ENCODE data around the gene PLRG1. TPM values are rescaled to one million over a fixed set of nuclear protein-coding genes. Genes with fewer than 3 reads are reported as not detected.
A peak's percentile ranks its signal among the peaks of the same experiment; 100 is the strongest.

The PLRG1 gene
- total RNA-seq, 1 experiment from 2014 or later: 116 TPM

- DNase-seq (ENCODE audit: extremely low read depth, low read depth): no peak
Measured at GRCh38 chr4:154527308-154527707, 22.9 kb downstream of the PLRG1 start.

- no peak for DNase-seq (ENCODE audit: extremely low read depth, low read depth)
Measured at GRCh38 chr4:154526151-154526550, 24.0 kb downstream of the PLRG1 start.

- DNase-seq (ENCODE audit: extremely low read depth, low read depth): no peak
Measured at GRCh38 chr4:154521607-154522006, 28.6 kb downstream of the PLRG1 start.

- no peak for DNase-seq (ENCODE audit: extremely low read depth, low read depth)
Measured at GRCh38 chr4:154519214-154519613, 31.0 kb downstream of the PLRG1 start.

GRCh38 chr4:154517591-154517990, 32.6 kb downstream of the PLRG1 start:
- no peak for DNase-seq (ENCODE audit: extremely low read depth, low read depth)

- no peak for DNase-seq (ENCODE audit: extremely low read depth, low read depth)
Measured at GRCh38 chr4:154516318-154517029, 33.7 kb downstream of the PLRG1 start.

GRCh38 chr4:154511981-154512380, 38.2 kb downstream of the PLRG1 start:
- DNase-seq (ENCODE audit: extremely low read depth, low read depth): no peak

- no peak for DNase-seq (ENCODE audit: extremely low read depth, low read depth)
Measured at GRCh38 chr4:154511548-154511947, 38.7 kb downstream of the PLRG1 start.

- no peak for DNase-seq (ENCODE audit: extremely low read depth, low read depth)
Measured at GRCh38 chr4:154507156-154507555, 43.0 kb downstream of the PLRG1 start.

GRCh38 chr4:154506253-154506652, 43.9 kb downstream of the PLRG1 start:
- peak; percentile 16 for DNase-seq (ENCODE audit: extremely low read depth, low read depth)

- DNase-seq (ENCODE audit: extremely low read depth, low read depth): no peak
Measured at GRCh38 chr4:154503598-154503997, 46.6 kb downstream of the PLRG1 start.

- no peak for DNase-seq (ENCODE audit: extremely low read depth, low read depth)
Measured at GRCh38 chr4:154502111-154502510, 48.1 kb downstream of the PLRG1 start.

- no peak for DNase-seq (ENCODE audit: extremely low read depth, low read depth)
Measured at GRCh38 chr4:154497889-154498288, 52.3 kb downstream of the PLRG1 start.

GRCh38 chr4:154495867-154496266, 54.3 kb downstream of the PLRG1 start:
- no peak for DNase-seq (ENCODE audit: extremely low read depth, low read depth)

GRCh38 chr4:154492288-154492687, 57.9 kb downstream of the PLRG1 start:
- DNase-seq (ENCODE audit: extremely low read depth, low read depth): no peak

- no peak for DNase-seq (ENCODE audit: extremely low read depth, low read depth)
Measured at GRCh38 chr4:154491341-154492271, 58.6 kb downstream of the PLRG1 start, which contains the start of gene DCHS2. Gene DCHS2 (minus strand): TSS chr4:154491799. CDS start chr4:154491355, 444 bp downstream.

- DNase-seq (ENCODE audit: extremely low read depth, low read depth): no peak
Measured at GRCh38 chr4:154490583-154491340, 59.4 kb downstream of the PLRG1 start.

GRCh38 chr4:154490234-154490582, 60.0 kb downstream of the PLRG1 start:
- DNase-seq (ENCODE audit: extremely low read depth, low read depth): no peak

- no peak for DNase-seq (ENCODE audit: extremely low read depth, low read depth)
Measured at GRCh38 chr4:154489558-154490233, 60.5 kb downstream of the PLRG1 start.

GRCh38 chr4:154487145-154487544, 63.1 kb downstream of the PLRG1 start:
- DNase-seq (ENCODE audit: extremely low read depth, low read depth): no peak
